H1 (cell line): ENCODE measurements around the gene TUBD1. TPM values are rescaled to one million over a fixed set of nuclear protein-coding genes. Genes with fewer than 3 reads are reported as not detected.

Experiments
- ASH2L ChIP-seq: fragments of 200-600, 300-600 bp; sonication (generic); IDR thresholded peaks from one replicate; pipeline ENCODE4 v1.7.1; 2017; ENCODE audit warnings: low read length
- BACH1 ChIP-seq: IDR thresholded peaks from 2 replicates; pipeline ENCODE4 v1.6.1; 2012; ENCODE audit warnings: low read length, improper control_type of control experiment
- BRCA1 ChIP-seq: IDR thresholded peaks from 2 replicates; pipeline ENCODE4 v1.6.1; 2012; ENCODE audit warnings: low read depth, low read length, improper control_type of control experiment
- CEBPB ChIP-seq: IDR thresholded peaks from 2 replicates; pipeline ENCODE4 v1.6.1; 2012; ENCODE audit warnings: low read depth, low read length
- EZH2 ChIP-seq: fragments of 200-600 bp; sonication (generic); IDR thresholded peaks from 2 replicates; pipeline ENCODE4 v1.7.1; 2012; ENCODE audit warnings: low read depth, mild to moderate bottlenecking, moderate library complexity, low read length, inconsistent platforms; ENCODE audit not compliant: severe bottlenecking
- FOSL1 ChIP-seq: IDR thresholded peaks from 2 replicates; pipeline ENCODE4 v1.6.1; 2011; ENCODE audit warnings: mild to moderate bottlenecking, low read depth, low read length, moderate library complexity; ENCODE audit not compliant: insufficient read depth
- KDM4A ChIP-seq: IDR thresholded peaks from one replicate; pipeline ENCODE4 v1.7.1; 2012; ENCODE audit warnings: low read depth, mild to moderate bottlenecking, moderate library complexity, low read length, inconsistent platforms; ENCODE audit not compliant: severe bottlenecking
- KDM5A ChIP-seq: fragments of 200-600 bp; IDR thresholded peaks from 2 replicates; pipeline ENCODE4 v1.7.1; 2012; ENCODE audit warnings: mild to moderate bottlenecking, low read length, inconsistent platforms, mixed read lengths
- MAFK ChIP-seq: IDR thresholded peaks from 2 replicates; pipeline ENCODE4 v1.6.1; 2012; ENCODE audit warnings: low read depth, mild to moderate bottlenecking, improper control_type of control experiment, low read length
- NRF1 ChIP-seq: IDR thresholded peaks from 2 replicates; pipeline ENCODE4 v1.6.1; 2011; ENCODE audit warnings: mild to moderate bottlenecking, low read depth, low read length, improper control_type of control experiment
- POLR2AphosphoS5 ChIP-seq: IDR thresholded peaks from 2 replicates; pipeline ENCODE4 v1.6.1; 2011; ENCODE audit warnings: low read depth, low read length
- POU5F1 ChIP-seq: IDR thresholded peaks from 2 replicates; pipeline ENCODE4 v1.6.1; 2011; ENCODE audit warnings: low read depth, mild to moderate bottlenecking, low read length, moderate library complexity
- RNF2 ChIP-seq: fragments of 200-900, 300-1000 bp; sonication (generic); IDR thresholded peaks from 2 replicates; pipeline ENCODE4 v1.7.1; 2016; ENCODE audit warnings: borderline replicate concordance, low read depth, mild to moderate bottlenecking, antibody characterized with exemption, low read length; ENCODE audit not compliant: poor library complexity, severe bottlenecking; ENCODE audit errors: missing control alignments
- SIRT6 ChIP-seq: IDR thresholded peaks from one replicate; pipeline ENCODE4 v1.7.1; 2012; ENCODE audit warnings: low read length, inconsistent platforms
- SIX5 ChIP-seq: IDR thresholded peaks from 2 replicates; pipeline ENCODE4 v1.6.1; 2011; ENCODE audit warnings: mild to moderate bottlenecking, low read depth, low read length
- SP2 ChIP-seq: IDR thresholded peaks from 2 replicates; pipeline ENCODE4 v1.6.1; 2012; ENCODE audit warnings: mild to moderate bottlenecking, low read length, inconsistent platforms
- SP4 ChIP-seq: IDR thresholded peaks from 2 replicates; pipeline ENCODE4 v1.6.1; 2012; ENCODE audit warnings: low read length, inconsistent platforms
- TBP ChIP-seq: IDR thresholded peaks from 2 replicates; pipeline ENCODE4 v1.6.1; 2011; ENCODE audit warnings: low read depth, low read length, improper control_type of control experiment
- TCF12 ChIP-seq: IDR thresholded peaks from 2 replicates; pipeline ENCODE4 v1.6.1; 2011; ENCODE audit warnings: low read depth, mild to moderate bottlenecking, low read length
- polyA plus RNA-seq, 7 experiments: library from polyadenylated mRNA; depleted of rRNA in 3 of 7; stranded (reverse) in 5 of 7; unstranded in 2 of 7; fragments of >200 nt in 5 of 7; fragments of 200-250 nt in 2 of 7; gene quantifications; 1 replicate in 5 of 7; 2 replicates in 1 of 7; 4 replicates in 1 of 7; pipeline versions ENCODE4 v1.2.1 to v1.2.3, GENCODE V29; 2011 to 2013; ENCODE audit warnings: missing spikeins in 2 of 7, mixed read lengths in 2 of 7
- total RNA-seq: library from RNA; stranded (reverse); fragmentation: NEBNext Ultra II Directional; extraction: Animal tissue kit (Norgen Biotek cat#: 25700); gene quantifications from 2 replicates; pipeline ENCODE4 v1.2.1, GENCODE V29; 2021
- TF ChIP-seq, protein P1 (sequence below): IDR thresholded peaks from 2 replicates; pipeline ENCODE4 v1.6.1; 2012; ENCODE audit warnings: inconsistent platforms
- TF ChIP-seq, protein P2 (sequence below), 3 experiments: IDR thresholded peaks; 1 replicate in 2 of 3; 2 replicates in 1 of 3; pipeline versions ENCODE4 v1.5.1 to v1.6.1; 2011; ENCODE audit warnings: low read length in 3 of 3, mild to moderate bottlenecking in 3 of 3, inconsistent platforms in 2 of 3, low read depth in 1 of 3, moderate library complexity in 1 of 3; ENCODE audit not compliant: insufficient read depth in 1 of 3; ENCODE audit errors: control extremely low read depth in 1 of 3
- TF ChIP-seq, protein P3 (sequence below): IDR thresholded peaks from 2 replicates; pipeline ENCODE4 v1.6.1; 2011; ENCODE audit warnings: low read depth, mild to moderate bottlenecking, low read length; ENCODE audit not compliant: insufficient read depth

Gene TUBD1
- total and polyA plus RNA-seq, 2 of the 8 experiments (the other 6 are each of a cell fraction or from before 2014, with no cell fraction given), result 9.1 to 17.5 TPM

DNA sequence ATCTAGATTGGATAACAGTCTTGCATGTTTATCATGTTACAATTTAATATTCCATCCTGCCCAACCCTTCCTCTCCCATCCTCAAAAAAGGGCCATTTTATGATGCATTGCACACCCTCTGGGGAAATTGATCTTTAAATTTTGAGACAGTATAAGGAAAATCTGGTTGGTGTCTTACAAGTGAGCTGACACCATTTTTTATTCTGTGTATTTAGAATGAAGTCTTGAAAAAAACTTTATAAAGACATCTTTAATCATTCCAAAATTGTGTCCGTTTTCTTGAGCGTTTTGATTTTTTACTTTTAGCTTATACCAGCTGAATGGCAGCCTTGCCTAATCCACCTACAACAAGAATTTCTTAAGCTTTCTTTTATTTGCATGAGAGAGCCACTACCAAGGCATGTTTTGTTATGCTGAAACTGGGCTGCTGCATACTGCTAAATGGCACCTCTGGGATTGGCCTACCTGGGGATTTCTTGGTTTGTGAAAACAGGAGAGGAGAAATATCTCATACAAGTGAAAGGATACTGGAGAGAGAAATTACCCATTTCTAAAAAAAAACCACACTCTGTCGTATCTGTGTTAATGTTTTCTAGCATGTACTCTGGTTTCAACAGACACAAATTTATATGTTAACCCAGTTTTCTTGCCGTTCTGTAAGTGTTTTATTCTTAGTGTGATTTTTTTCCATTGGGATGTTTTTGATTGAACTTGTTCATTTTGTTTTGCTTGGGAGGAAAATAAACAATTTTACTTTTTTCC lies 52.2 kb downstream of the TUBD1 start (continued):
- TF ChIP-seq KDM5A (no peak), MAFK (no peak), SIRT6 (no peak), SIX5 (no peak), FOSL1 (no peak), BACH1 (no peak), RNF2 (no peak), SP4 (no peak), NRF1 (no peak), EZH2 (no peak), CEBPB (peak; percentile 83), SP2 (no peak), KDM4A (no peak), TCF12 (no peak), ASH2L (no peak), POLR2AphosphoS5 (peak; percentile 87), POU5F1 (peak; percentile 88; the same call in 1 of the 2 replicates), TBP (peak; percentile 61; the same call in 1 of the 2 replicates), BRCA1 (no peak)
- TF ChIP-seq, protein P1, sequence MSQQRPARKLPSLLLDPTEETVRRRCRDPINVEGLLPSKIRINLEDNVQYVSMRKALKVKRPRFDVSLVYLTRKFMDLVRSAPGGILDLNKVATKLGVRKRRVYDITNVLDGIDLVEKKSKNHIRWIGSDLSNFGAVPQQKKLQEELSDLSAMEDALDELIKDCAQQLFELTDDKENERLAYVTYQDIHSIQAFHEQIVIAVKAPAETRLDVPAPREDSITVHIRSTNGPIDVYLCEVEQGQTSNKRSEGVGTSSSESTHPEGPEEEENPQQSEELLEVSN, result no peak
- TF ChIP-seq, protein P2, sequence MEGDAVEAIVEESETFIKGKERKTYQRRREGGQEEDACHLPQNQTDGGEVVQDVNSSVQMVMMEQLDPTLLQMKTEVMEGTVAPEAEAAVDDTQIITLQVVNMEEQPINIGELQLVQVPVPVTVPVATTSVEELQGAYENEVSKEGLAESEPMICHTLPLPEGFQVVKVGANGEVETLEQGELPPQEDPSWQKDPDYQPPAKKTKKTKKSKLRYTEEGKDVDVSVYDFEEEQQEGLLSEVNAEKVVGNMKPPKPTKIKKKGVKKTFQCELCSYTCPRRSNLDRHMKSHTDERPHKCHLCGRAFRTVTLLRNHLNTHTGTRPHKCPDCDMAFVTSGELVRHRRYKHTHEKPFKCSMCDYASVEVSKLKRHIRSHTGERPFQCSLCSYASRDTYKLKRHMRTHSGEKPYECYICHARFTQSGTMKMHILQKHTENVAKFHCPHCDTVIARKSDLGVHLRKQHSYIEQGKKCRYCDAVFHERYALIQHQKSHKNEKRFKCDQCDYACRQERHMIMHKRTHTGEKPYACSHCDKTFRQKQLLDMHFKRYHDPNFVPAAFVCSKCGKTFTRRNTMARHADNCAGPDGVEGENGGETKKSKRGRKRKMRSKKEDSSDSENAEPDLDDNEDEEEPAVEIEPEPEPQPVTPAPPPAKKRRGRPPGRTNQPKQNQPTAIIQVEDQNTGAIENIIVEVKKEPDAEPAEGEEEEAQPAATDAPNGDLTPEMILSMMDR (IDR thresholded peaks at IDR 0.05; ENCODE audit: control extremely low read depth in 1 of 3, insufficient read depth in 1 of 3, low read depth in 1 of 3, low read length in 3 of 3), result no peak
- TF ChIP-seq, protein P3, sequence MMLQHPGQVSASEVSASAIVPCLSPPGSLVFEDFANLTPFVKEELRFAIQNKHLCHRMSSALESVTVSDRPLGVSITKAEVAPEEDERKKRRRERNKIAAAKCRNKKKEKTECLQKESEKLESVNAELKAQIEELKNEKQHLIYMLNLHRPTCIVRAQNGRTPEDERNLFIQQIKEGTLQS, result no peak
